Keratinocyte (primary cell): Measurements from ENCODE around the gene KRT73. TPM values are rescaled to one million over a fixed set of nuclear protein-coding genes. Genes with fewer than 3 reads are reported as not detected.

Experiments
- DNase-seq: peaks from one replicate; pipeline ENCODE4 v3.0.0-alpha.2; 2011; ENCODE audit warnings: low read depth, missing footprints, low spot score
- FAIRE-seq: peaks from 2 replicates; lab custom pipeline; 2011; peaks lifted over from hg19 to GRCh38; lab: Jason Lieb, UNC
- H2AFZ ChIP-seq: 2 replicates; pipeline ENCODE4 v1.6.0; 2012; ENCODE audit warnings: low read length, control low read depth, inconsistent platforms; ENCODE audit not compliant: control insufficient read depth
- H3K27ac ChIP-seq: 2 replicates; pipeline ENCODE4 v1.5.1; 2011; ENCODE audit warnings: low read length; ENCODE audit not compliant: control insufficient read depth, insufficient read depth
- H3K27me3 ChIP-seq: 3 replicates; pipeline ENCODE4 v1.6.0; 2011; ENCODE audit warnings: low read length; ENCODE audit not compliant: control insufficient read depth, insufficient read depth; ENCODE audit errors: extremely low read depth
- H3K36me3 ChIP-seq, 2 experiments: 2 replicates in 1 of 2; 3 replicates in 1 of 2; pipeline ENCODE4 v1.5.1; 2011; ENCODE audit warnings: low read length in 2 of 2, mild to moderate bottlenecking in 1 of 2; ENCODE audit not compliant: control insufficient read depth in 2 of 2, insufficient read depth in 2 of 2; ENCODE audit errors: extremely low read depth in 1 of 2
- H3K4me1 ChIP-seq: 3 replicates; pipeline ENCODE4 v1.5.1; 2011; ENCODE audit warnings: low read length; ENCODE audit not compliant: control insufficient read depth, insufficient read depth; ENCODE audit errors: extremely low read depth
- H3K4me2 ChIP-seq: 3 replicates; pipeline ENCODE4 v1.6.0; 2011; ENCODE audit warnings: low read depth, low read length; ENCODE audit not compliant: control insufficient read depth, insufficient read depth; ENCODE audit errors: extremely low read depth
- H3K4me3 ChIP-seq, 3 experiments: fragments of 200-600 bp in 1 of 3; sonication (generic) in 1 of 3; 2 replicates in 2 of 3; 3 replicates in 1 of 3; pipeline ENCODE4 v1.5.1; 2011 to 2016; ENCODE audit warnings: low read length in 3 of 3, mild to moderate bottlenecking in 3 of 3, control low read depth in 2 of 3, inconsistent platforms in 1 of 3, low read depth in 1 of 3, mixed read lengths in 1 of 3, mixed run types in 1 of 3, moderate library complexity in 1 of 3; ENCODE audit not compliant: control insufficient read depth in 2 of 3, insufficient read depth in 2 of 3; ENCODE audit errors: extremely low read depth in 1 of 3
- H3K79me2 ChIP-seq: 2 replicates; pipeline ENCODE4 v1.6.0; 2012; ENCODE audit warnings: low read length; ENCODE audit not compliant: control insufficient read depth, insufficient read depth
- H3K9ac ChIP-seq: 3 replicates; pipeline ENCODE4 v1.6.0; 2011; ENCODE audit warnings: low read length; ENCODE audit not compliant: control insufficient read depth, insufficient read depth; ENCODE audit errors: extremely low read depth
- H3K9me1 ChIP-seq: 3 replicates; pipeline ENCODE4 v1.6.0; 2011; ENCODE audit warnings: low read length; ENCODE audit not compliant: control insufficient read depth, insufficient read depth; ENCODE audit errors: extremely low read depth
- H3K9me3 ChIP-seq: 2 replicates; pipeline ENCODE4 v1.5.1; 2012; ENCODE audit warnings: low read depth, low read length; ENCODE audit not compliant: control insufficient read depth
- H4K20me1 ChIP-seq: 3 replicates; pipeline ENCODE4 v1.6.0; 2011; ENCODE audit warnings: low read length; ENCODE audit not compliant: control insufficient read depth, insufficient read depth; ENCODE audit errors: extremely low read depth
- EZH2 ChIP-seq: IDR thresholded peaks from one replicate; pipeline ENCODE4 v1.6.1; 2012; ENCODE audit warnings: inconsistent platforms, mild to moderate bottlenecking, low read length, moderate library complexity
- dilution Hi-C: fragments of 300-500 bp; cut with MboI; formaldehyde crosslinking; loops from one replicate; pipeline ENCODE4 v1.7.0; 2020; ENCODE audit warnings: low sequenced_read_pairs; ENCODE audit not compliant: extremely low pct_ligation_motif_present
- polyA plus RNA-seq, 5 experiments: library from polyadenylated mRNA; depleted of rRNA in 3 of 5; stranded (reverse) in 3 of 5; stranded (forward) in 1 of 5; unstranded in 1 of 5; fragments of >200 nt; gene quantifications; 1 replicate in 1 of 5; 2 replicates in 3 of 5; 3 replicates in 1 of 5; pipeline versions ENCODE4 v1.2.1 to v1.2.3, GENCODE V29; 2011 to 2012; ENCODE audit warnings: missing spikeins in 2 of 5, low read depth in 1 of 5, low replicate concordance in 1 of 5
- TF ChIP-seq, protein P1 (sequence below), 3 experiments: IDR thresholded peaks in 1 of 3; conservative IDR thresholded peaks in 1 of 3; optimal IDR thresholded peaks in 1 of 3; 2 replicates in 2 of 3; 3 replicates in 1 of 3; pipeline versions ENCODE3 to v1.5.1; 2011; ENCODE audit warnings: low read length in 3 of 3, mild to moderate bottlenecking in 3 of 3, moderate library complexity in 2 of 3, control low read depth in 1 of 3, inconsistent platforms in 1 of 3; ENCODE audit not compliant: insufficient read depth in 2 of 3; ENCODE audit errors: extremely low read depth in 1 of 3

KRT73 gene
- polyA plus RNA-seq, 1 donor (not counting 4 experiments of a cell fraction or from before 2014, with no cell fraction given) = 0.03 TPM

DNA sequence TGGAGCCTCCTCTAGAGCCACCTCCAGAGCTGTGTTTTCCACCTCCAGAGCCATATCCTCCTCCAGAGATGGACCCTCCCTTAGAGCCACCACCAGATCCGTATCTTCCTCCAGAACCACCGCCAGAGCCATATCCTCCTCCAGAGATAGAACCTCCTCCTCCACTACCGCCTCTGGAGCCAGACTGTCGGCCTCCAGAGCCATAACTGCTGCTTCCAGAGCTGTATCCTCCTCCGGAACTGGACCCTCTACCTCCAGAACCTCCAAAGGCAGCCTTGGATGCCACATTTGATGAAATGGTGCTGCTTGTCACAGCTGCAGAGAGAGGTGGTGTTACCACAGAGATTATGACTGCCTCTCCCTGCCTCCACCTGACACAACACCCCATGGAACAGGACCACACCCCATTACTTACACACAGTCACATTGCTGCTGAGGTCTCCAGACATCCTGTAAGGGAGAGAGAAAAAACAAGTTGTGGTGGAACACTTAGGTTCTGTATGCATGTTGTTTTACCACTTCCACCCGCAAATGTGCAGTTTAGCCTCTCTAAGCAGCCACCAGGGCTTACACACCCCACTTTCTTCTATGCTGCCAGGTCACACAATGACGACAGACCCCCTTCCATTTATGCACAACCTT is 26.9 kb upstream of the KRT73 start:
- no peak for TF ChIP-seq EZH2
- TF ChIP-seq, protein P1, sequence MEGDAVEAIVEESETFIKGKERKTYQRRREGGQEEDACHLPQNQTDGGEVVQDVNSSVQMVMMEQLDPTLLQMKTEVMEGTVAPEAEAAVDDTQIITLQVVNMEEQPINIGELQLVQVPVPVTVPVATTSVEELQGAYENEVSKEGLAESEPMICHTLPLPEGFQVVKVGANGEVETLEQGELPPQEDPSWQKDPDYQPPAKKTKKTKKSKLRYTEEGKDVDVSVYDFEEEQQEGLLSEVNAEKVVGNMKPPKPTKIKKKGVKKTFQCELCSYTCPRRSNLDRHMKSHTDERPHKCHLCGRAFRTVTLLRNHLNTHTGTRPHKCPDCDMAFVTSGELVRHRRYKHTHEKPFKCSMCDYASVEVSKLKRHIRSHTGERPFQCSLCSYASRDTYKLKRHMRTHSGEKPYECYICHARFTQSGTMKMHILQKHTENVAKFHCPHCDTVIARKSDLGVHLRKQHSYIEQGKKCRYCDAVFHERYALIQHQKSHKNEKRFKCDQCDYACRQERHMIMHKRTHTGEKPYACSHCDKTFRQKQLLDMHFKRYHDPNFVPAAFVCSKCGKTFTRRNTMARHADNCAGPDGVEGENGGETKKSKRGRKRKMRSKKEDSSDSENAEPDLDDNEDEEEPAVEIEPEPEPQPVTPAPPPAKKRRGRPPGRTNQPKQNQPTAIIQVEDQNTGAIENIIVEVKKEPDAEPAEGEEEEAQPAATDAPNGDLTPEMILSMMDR (optimal IDR thresholded peaks at IDR 0.05 in 1 of 3, IDR thresholded peaks at IDR 0.05 in 1 of 3, conservative IDR thresholded peaks at IDR 0.05 in 1 of 3; ENCODE audit: extremely low read depth in 1 of 3, insufficient read depth in 2 of 3, low read length in 3 of 3) = no peak
- Histone ChIP-seq H3K27me3 (peaks cover 12% of the 10 kb centered on the region), H2AFZ (no peak overlapping the region), H3K4me2 (no peak overlapping the region), H3K9ac (no peak overlapping the region), H4K20me1 (no peaks in the 10 kb centered on the region), H3K4me1 (no peaks in the 10 kb centered on the region), H3K27ac (no peak overlapping the region), H3K79me2 (no peaks in the 10 kb centered on the region), H3K4me3 (no peak overlapping the region), H3K36me3 (no peaks in the 10 kb centered on the region), H3K9me3 (no peaks in the 10 kb centered on the region), H3K9me1 (no peaks in the 10 kb centered on the region)
- dilution Hi-C loops = no loop called here
- no peak for FAIRE-seq
- DNase-seq = no peak

DNA sequence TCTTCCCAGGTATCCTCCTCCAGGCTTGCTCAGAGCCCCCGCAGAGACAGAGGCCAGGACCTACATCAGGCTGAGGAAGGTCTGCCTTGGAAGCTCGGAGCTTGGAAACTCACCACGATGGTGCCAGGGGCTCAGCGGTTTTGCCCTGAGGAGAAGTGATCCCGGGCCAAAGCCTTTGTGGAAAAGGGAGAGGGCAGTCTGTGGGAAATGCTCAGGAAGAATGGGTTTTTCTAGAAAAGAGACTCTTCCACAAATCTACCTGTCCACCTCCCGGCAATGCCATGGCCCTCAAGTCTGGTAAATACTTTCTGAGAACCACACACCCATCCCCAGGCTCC is 25.7 kb upstream of the KRT73 start:
- dilution Hi-C loops = no loop called here
- H3K36me3 ChIP-seq = no peaks in the 10 kb centered on the region
- H3K9me1 ChIP-seq = no peaks in the 10 kb centered on the region
- H3K9me3 ChIP-seq = no peaks in the 10 kb centered on the region
- no peak overlapping the region for H3K27ac ChIP-seq
- H2AFZ ChIP-seq = no peak overlapping the region
- no peak overlapping the region for H3K4me2 ChIP-seq
- H3K4me3 ChIP-seq = no peak overlapping the region
- TF ChIP-seq EZH2 = no peak
- TF ChIP-seq, protein P1 (optimal IDR thresholded peaks at IDR 0.05 in 1 of 3, IDR thresholded peaks at IDR 0.05 in 1 of 3, conservative IDR thresholded peaks at IDR 0.05 in 1 of 3; ENCODE audit: extremely low read depth in 1 of 3, insufficient read depth in 2 of 3, low read length in 3 of 3) = no peak
- H4K20me1 ChIP-seq = no peaks in the 10 kb centered on the region
- peaks cover 11% of the 10 kb centered on the region for H3K27me3 ChIP-seq
- no peak for DNase-seq
- H3K79me2 ChIP-seq = no peaks in the 10 kb centered on the region
- no peak for FAIRE-seq
- H3K4me1 ChIP-seq = no peaks in the 10 kb centered on the region
- no peak overlapping the region for H3K9ac ChIP-seq
